DOHH2 (cell line): ENCODE data around the gene PODXL2.

ENCODE experiments used
- EZH2phosphoT487 ChIP-seq: fragments of 200-600 bp; sonication (generic); IDR thresholded peaks from 2 replicates; pipeline ENCODE4 v1.6.1; 2017; ENCODE audit warnings: borderline replicate concordance, mild to moderate bottlenecking, antibody characterized with exemption, low read length, moderate library complexity, mixed read lengths
- TF ChIP-seq, protein P1 (sequence below): fragments of 200-600 bp; sonication (generic); IDR thresholded peaks from one replicate; pipeline ENCODE4 v1.5.1; 2014; ENCODE audit warnings: antibody characterized with exemption, mild to moderate bottlenecking, low read depth, low read length; ENCODE audit not compliant: poor library complexity, severe bottlenecking

DNA sequence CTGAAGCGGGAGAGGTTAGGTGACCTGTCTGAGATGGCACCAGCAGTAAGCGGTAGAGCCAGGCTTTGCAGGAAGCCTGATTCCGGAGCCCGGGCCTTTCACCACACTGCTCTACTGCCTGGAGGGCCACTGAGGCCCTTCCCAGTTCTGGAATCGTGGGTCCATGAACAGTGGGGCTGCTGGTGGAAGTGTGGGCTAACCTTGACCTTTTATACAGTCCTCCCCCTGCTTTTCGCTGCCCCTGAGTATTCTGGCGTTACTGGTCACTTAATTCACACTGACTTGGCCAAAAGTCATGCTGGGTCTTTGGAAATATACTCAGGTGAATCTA is 41.2 kb downstream of the PODXL2 start:
- TF ChIP-seq, protein P1, sequence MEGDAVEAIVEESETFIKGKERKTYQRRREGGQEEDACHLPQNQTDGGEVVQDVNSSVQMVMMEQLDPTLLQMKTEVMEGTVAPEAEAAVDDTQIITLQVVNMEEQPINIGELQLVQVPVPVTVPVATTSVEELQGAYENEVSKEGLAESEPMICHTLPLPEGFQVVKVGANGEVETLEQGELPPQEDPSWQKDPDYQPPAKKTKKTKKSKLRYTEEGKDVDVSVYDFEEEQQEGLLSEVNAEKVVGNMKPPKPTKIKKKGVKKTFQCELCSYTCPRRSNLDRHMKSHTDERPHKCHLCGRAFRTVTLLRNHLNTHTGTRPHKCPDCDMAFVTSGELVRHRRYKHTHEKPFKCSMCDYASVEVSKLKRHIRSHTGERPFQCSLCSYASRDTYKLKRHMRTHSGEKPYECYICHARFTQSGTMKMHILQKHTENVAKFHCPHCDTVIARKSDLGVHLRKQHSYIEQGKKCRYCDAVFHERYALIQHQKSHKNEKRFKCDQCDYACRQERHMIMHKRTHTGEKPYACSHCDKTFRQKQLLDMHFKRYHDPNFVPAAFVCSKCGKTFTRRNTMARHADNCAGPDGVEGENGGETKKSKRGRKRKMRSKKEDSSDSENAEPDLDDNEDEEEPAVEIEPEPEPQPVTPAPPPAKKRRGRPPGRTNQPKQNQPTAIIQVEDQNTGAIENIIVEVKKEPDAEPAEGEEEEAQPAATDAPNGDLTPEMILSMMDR = no peak
- TF ChIP-seq EZH2phosphoT487 = no peak
